H9 (cell line): Measurements from ENCODE around the gene RABGEF1. TPM values are rescaled to one million over a fixed set of nuclear protein-coding genes. Genes with fewer than 3 reads are reported as not detected.

Experiments used
- DNase-seq: peaks from one replicate; pipeline ENCODE4 v3.0.0-alpha.2; 2017
- H2AFZ ChIP-seq: one replicate; pipeline ENCODE4 v1.6.1; 2013; ENCODE audit warnings: mild to moderate bottlenecking, low read length, control low read depth, moderate library complexity
- H2AK5ac ChIP-seq: 2 replicates; pipeline ENCODE4 v1.6.1; 2013; ENCODE audit warnings: low read length, control low read depth, mixed read lengths; ENCODE audit not compliant: insufficient read length
- H2BK120ac ChIP-seq: one replicate; pipeline ENCODE4 v1.6.1; 2013; ENCODE audit warnings: low read depth, mild to moderate bottlenecking, low read length, control low read depth, inconsistent platforms; ENCODE audit not compliant: poor library complexity, severe bottlenecking
- H2BK12ac ChIP-seq: 2 replicates; pipeline ENCODE4 v1.6.1; 2013; ENCODE audit warnings: low read length, control low read depth, mixed read lengths, low read depth; ENCODE audit not compliant: insufficient read length
- H2BK15ac ChIP-seq: 2 replicates; pipeline ENCODE4 v1.6.1; 2013; ENCODE audit warnings: low read depth, low read length, control low read depth
- H2BK20ac ChIP-seq: one replicate; pipeline ENCODE4 v1.6.1; 2013; ENCODE audit warnings: low read depth, mild to moderate bottlenecking, low read length, control low read depth, inconsistent platforms; ENCODE audit not compliant: poor library complexity, severe bottlenecking
- H2BK5ac ChIP-seq: 2 replicates; pipeline ENCODE4 v1.6.1; 2013; ENCODE audit warnings: low read length, control low read depth, mixed read lengths; ENCODE audit not compliant: insufficient read length
- H3K14ac ChIP-seq: 2 replicates; pipeline ENCODE4 v1.6.1; 2013; ENCODE audit warnings: low read length, control low read depth; ENCODE audit not compliant: insufficient read depth
- H3K18ac ChIP-seq: 2 replicates; pipeline ENCODE4 v1.6.1; 2013; ENCODE audit warnings: low read depth, mild to moderate bottlenecking, mixed read lengths, low read length, control low read depth; ENCODE audit not compliant: insufficient read length
- H3K23ac ChIP-seq: 2 replicates; pipeline ENCODE4 v1.6.1; 2013; ENCODE audit warnings: low read length, control low read depth, mixed read lengths, low read depth; ENCODE audit not compliant: insufficient read length
- H3K23me2 ChIP-seq: 2 replicates; pipeline ENCODE4 v1.6.1; 2013; ENCODE audit warnings: low read depth, mild to moderate bottlenecking, mixed read lengths, low read length, control low read depth; ENCODE audit not compliant: insufficient read length, poor library complexity, severe bottlenecking
- H3K27ac ChIP-seq: 2 replicates; pipeline ENCODE4 v1.5.1; 2013; ENCODE audit warnings: low read length, control low read depth, mixed read lengths, low read depth; ENCODE audit not compliant: insufficient read length
- H3K27me3 ChIP-seq: 2 replicates; pipeline ENCODE4 v1.6.1; 2013; ENCODE audit warnings: low read length, control low read depth, inconsistent platforms; ENCODE audit not compliant: insufficient read depth
- H3K4ac ChIP-seq: 2 replicates; pipeline ENCODE4 v1.6.1; 2013; ENCODE audit warnings: low read depth, mild to moderate bottlenecking, control low read depth, inconsistent platforms, low read length, moderate library complexity
- H3K4me1 ChIP-seq: 2 replicates; pipeline ENCODE4 v1.6.1; 2013; ENCODE audit warnings: low read length, control low read depth, inconsistent platforms; ENCODE audit not compliant: insufficient read depth
- H3K4me2 ChIP-seq: 2 replicates; pipeline ENCODE4 v1.6.1; 2013; ENCODE audit warnings: low read length, control low read depth, mixed read lengths; ENCODE audit not compliant: insufficient read length, insufficient read depth
- H3K56ac ChIP-seq: 2 replicates; pipeline ENCODE4 v1.6.1; 2013; ENCODE audit warnings: low read depth, mild to moderate bottlenecking, mixed read lengths, low read length, control low read depth; ENCODE audit not compliant: insufficient read length
- H3K79me1 ChIP-seq: 2 replicates; pipeline ENCODE4 v1.6.1; 2013; ENCODE audit warnings: low read depth, mild to moderate bottlenecking, moderate library complexity, low read length, control low read depth, inconsistent platforms; ENCODE audit not compliant: insufficient read depth, poor library complexity, severe bottlenecking
- H3K79me2 ChIP-seq: 2 replicates; pipeline ENCODE4 v1.6.1; 2013; ENCODE audit warnings: low read length, control low read depth, inconsistent platforms; ENCODE audit not compliant: insufficient read depth
- H3K9ac ChIP-seq: 2 replicates; pipeline ENCODE4 v1.6.1; 2013; ENCODE audit warnings: low read length, control low read depth, mixed read lengths; ENCODE audit not compliant: insufficient read length; ENCODE audit errors: extremely low read depth
- H3K9me3 ChIP-seq: one replicate; pipeline ENCODE4 v1.6.1; 2013; ENCODE audit warnings: low read depth, low read length, inconsistent platforms; ENCODE audit not compliant: control insufficient read depth
- H3T11ph ChIP-seq: one replicate; pipeline ENCODE4 v1.6.1; 2013; ENCODE audit warnings: mild to moderate bottlenecking, low read length, control low read depth, inconsistent platforms
- H4K20me1 ChIP-seq: one replicate; pipeline ENCODE4 v1.6.1; 2013; ENCODE audit not compliant: control insufficient read depth, insufficient read length, insufficient read depth
- H4K5ac ChIP-seq: 2 replicates; pipeline ENCODE4 v1.6.1; 2013; ENCODE audit warnings: low read depth, mild to moderate bottlenecking, mixed read lengths, low read length, control low read depth; ENCODE audit not compliant: insufficient read length
- H4K8ac ChIP-seq: replicated peaks from 2 replicates; pipeline ENCODE4 v1.6.1; 2013; ENCODE audit warnings: low read length, control low read depth, mixed read lengths, low read depth; ENCODE audit not compliant: insufficient read length
- H4K91ac ChIP-seq: 2 replicates; pipeline ENCODE4 v1.6.1; 2013; ENCODE audit warnings: low read depth, mild to moderate bottlenecking, moderate library complexity, mixed read lengths, low read length, control low read depth; ENCODE audit not compliant: insufficient read length
- H3K27ac Mint-ChIP-seq, 3 experiments: 2 replicates in 2 of 3; 3 replicates in 1 of 3; pipeline ENCODE4 v1.8.0; 2020 to 2021; ENCODE audit warnings: mixed read lengths in 3 of 3, mild to moderate bottlenecking in 1 of 3, moderate library complexity in 1 of 3
- H3K27me3 Mint-ChIP-seq: 2 replicates; pipeline ENCODE4 v1.8.0; 2021; ENCODE audit warnings: low read depth, mild to moderate bottlenecking, moderate library complexity, mixed read lengths
- H3K36me3 Mint-ChIP-seq, 3 experiments: 2 replicates in 2 of 3; 3 replicates in 1 of 3; pipeline ENCODE4 v1.8.0; 2020 to 2021; ENCODE audit warnings: low read depth in 3 of 3, mixed read lengths in 3 of 3; ENCODE audit not compliant: insufficient read depth in 1 of 3
- H3K4me1 Mint-ChIP-seq, 2 experiments: 2 replicates each; pipeline ENCODE4 v1.8.0; 2020; ENCODE audit warnings: mixed read lengths in 2 of 2
- H3K4me3 Mint-ChIP-seq, 2 experiments: 2 replicates in 1 of 2; 3 replicates in 1 of 2; pipeline ENCODE4 v1.8.0; 2020 to 2021; ENCODE audit warnings: mild to moderate bottlenecking in 2 of 2, mixed read lengths in 2 of 2, moderate library complexity in 1 of 2
- H3K9me3 Mint-ChIP-seq, 2 experiments: 2 replicates in 1 of 2; 3 replicates in 1 of 2; pipeline ENCODE4 v1.8.0; 2020; ENCODE audit warnings: mild to moderate bottlenecking in 2 of 2, mixed read lengths in 2 of 2, moderate library complexity in 1 of 2
- WGBS: extraction: QIAGEN DNeasy Blood & Tissue Kit; methylation state at CpG from one replicate; pipeline ENCODE4 v1.1.7; 2013; ENCODE audit warnings: missing lambda C conversion rate, low lambda C conversion rate, mixed read lengths; ENCODE audit not compliant: insufficient read length; ENCODE audit errors: extremely low coverage; 5-methylcytosine and 5-hydroxymethylcytosine counted together
- total RNA-seq: library from RNA; stranded (reverse); gene quantifications from 2 replicates; pipeline ENCODE4 v1.2.1, GENCODE V29; 2021
- TF ChIP-seq, protein P1 (sequence below): fragments of 200-600 bp; sonication (generic); conservative IDR thresholded peaks from 3 replicates; pipeline ENCODE4 v1.8.0; 2021; ENCODE audit warnings: antibody characterized with exemption, mild to moderate bottlenecking

RABGEF1 gene
- total RNA-seq, 1 experiment from 2014 or later: 17.3 TPM

DNA sequence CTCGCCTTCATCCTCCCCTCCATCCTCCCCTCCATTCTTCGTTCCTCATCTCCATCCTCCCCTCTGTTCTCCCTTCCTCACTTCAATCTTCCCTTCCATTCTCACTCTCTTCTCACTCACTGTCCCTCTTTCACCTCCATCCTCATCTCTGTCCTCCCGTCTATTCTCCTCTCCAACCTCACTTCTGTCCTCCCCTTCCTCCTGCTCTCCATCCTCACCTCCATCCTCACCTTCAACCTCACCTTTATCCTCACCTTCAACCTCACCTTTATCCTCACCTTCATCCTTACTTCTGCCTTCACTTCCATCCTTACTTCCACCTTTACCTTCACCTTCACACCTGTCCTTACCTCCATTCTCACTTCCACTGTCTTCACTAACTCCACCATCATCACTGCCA is 11.3 kb upstream of the RABGEF1 start:
- H3K23me2 ChIP-seq: no peaks in the 10 kb centered on the region
- H4K20me1 ChIP-seq: no peaks in the 10 kb centered on the region
- H3T11ph ChIP-seq: no peak overlapping the region
- TF ChIP-seq, protein P1, sequence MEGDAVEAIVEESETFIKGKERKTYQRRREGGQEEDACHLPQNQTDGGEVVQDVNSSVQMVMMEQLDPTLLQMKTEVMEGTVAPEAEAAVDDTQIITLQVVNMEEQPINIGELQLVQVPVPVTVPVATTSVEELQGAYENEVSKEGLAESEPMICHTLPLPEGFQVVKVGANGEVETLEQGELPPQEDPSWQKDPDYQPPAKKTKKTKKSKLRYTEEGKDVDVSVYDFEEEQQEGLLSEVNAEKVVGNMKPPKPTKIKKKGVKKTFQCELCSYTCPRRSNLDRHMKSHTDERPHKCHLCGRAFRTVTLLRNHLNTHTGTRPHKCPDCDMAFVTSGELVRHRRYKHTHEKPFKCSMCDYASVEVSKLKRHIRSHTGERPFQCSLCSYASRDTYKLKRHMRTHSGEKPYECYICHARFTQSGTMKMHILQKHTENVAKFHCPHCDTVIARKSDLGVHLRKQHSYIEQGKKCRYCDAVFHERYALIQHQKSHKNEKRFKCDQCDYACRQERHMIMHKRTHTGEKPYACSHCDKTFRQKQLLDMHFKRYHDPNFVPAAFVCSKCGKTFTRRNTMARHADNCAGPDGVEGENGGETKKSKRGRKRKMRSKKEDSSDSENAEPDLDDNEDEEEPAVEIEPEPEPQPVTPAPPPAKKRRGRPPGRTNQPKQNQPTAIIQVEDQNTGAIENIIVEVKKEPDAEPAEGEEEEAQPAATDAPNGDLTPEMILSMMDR: no peak
- H4K5ac ChIP-seq: no peak overlapping the region
- no peak overlapping the region for H2BK120ac ChIP-seq
- no peak overlapping the region for H3K23ac ChIP-seq
- DNase-seq: no peak
- no peak overlapping the region for H2BK15ac ChIP-seq
- H3K27ac ChIP-seq: no peak overlapping the region
- no peak overlapping the region for H3K4ac ChIP-seq
- H2BK20ac ChIP-seq: no peak overlapping the region
- H3K79me1 ChIP-seq: no peaks in the 10 kb centered on the region
- Mint-ChIP-seq H3K27ac (no peak overlapping the region; a peak in 1 of 7 replicates), H3K9me3 (peaks cover 18 to 19% of the 10 kb centered on the region in 2 experiments), H3K36me3 (peaks cover 17 to 24% (median 22%) of the 10 kb centered on the region in 3 experiments), H3K4me3 (no peak overlapping the region), H3K27me3 (peaks cover 2% of the 10 kb centered on the region), H3K4me1 (no peaks in the 10 kb centered on the region)
- H3K27me3 ChIP-seq: no peaks in the 10 kb centered on the region
- no peak overlapping the region for H3K14ac ChIP-seq
- no peak overlapping the region for H3K56ac ChIP-seq
- no peak overlapping the region for H3K9ac ChIP-seq
- H4K91ac ChIP-seq: no peak overlapping the region
- no peaks in the 10 kb centered on the region for H3K79me2 ChIP-seq
- no peaks in the 10 kb centered on the region for H3K9me3 ChIP-seq
- H3K18ac ChIP-seq: no peak overlapping the region
- no peaks in the 10 kb centered on the region for H3K4me1 ChIP-seq
- H2AFZ ChIP-seq: no peak overlapping the region
- no peak overlapping the region for H2BK5ac ChIP-seq
- 100% methylated on average over 3 of the region's 3 CpGs for WGBS
- no peak overlapping the region for H3K4me2 ChIP-seq
- H2BK12ac ChIP-seq: no peak overlapping the region
- no peak overlapping the region for H2AK5ac ChIP-seq
- peak overlapping the region; percentile 87 for H4K8ac ChIP-seq
